Left renal pelvis (tissue), 4 donors: ENCODE results near the gene OTOA. TPM values are rescaled to one million over a fixed set of nuclear protein-coding genes. Genes with fewer than 3 reads are reported as not detected.
"Not testable (repeated sequence)": the region's sequence is repeated elsewhere in the genome, so short reads cannot be mapped to it uniquely, and the experiment has no call there.

Experiments
- DNase-seq, 4 donors: peaks; one replicate each; pipeline ENCODE4 v3.0.0-alpha.2; 2013; ENCODE audit warnings: low read depth in 4 of 4, low spot score in 3 of 4
- polyA plus RNA-seq, 4 donors: library from polyadenylated mRNA; unstranded; fragments of 120-200 nt; gene quantifications; one replicate each; pipeline ENCODE4 v1.2.1, GENCODE V29; 2013; ENCODE audit not compliant: insufficient read length in 4 of 4

OTOA gene
- polyA plus RNA-seq, 4 donors: 0.13 to 0.20 (median 0.17) TPM

DNA sequence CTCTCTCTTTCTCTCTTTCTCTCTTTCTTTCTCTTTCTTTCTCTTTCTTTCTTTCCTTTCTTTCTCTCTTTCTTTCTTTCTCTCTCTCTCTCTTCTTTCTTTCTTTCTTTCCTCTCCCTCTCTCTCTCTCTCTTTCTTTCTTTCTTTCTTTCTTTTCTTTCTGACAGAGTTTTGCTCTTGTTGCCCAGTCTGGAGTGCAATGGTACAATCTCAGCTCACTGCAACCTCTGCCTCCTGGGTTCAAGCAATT is 50.5 kb downstream of the OTOA start:
- DNase-seq: not testable (repeated sequence)

- DNase-seq: no peak
Measured at GRCh38 chr16:21717608-21718007, 53.8 kb downstream of the OTOA start.

DNA sequence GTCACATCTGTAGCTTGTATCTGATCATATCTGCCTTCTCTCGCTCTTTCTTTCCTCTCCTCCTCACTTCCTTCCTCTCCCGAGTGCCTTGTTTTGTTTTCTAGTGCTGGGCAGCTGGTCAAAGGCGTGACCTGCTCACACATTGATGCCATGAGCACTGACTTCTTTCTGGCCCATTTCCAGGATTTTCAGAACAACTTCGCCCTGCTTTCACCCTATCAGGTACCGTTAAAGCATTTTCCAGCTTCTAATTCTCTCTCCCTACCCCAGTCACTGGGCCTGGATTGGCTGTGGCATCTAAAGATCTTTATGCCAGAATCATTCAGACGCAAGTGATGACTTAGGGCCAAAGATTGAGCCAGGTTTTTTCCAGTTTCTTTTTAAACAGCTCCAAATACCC is 55.5 kb downstream of the OTOA start:
- DNase-seq: no peak

GRCh38 chr16:21720533-21720932 is 56.8 kb downstream of the OTOA start:
- no peak for DNase-seq

DNA sequence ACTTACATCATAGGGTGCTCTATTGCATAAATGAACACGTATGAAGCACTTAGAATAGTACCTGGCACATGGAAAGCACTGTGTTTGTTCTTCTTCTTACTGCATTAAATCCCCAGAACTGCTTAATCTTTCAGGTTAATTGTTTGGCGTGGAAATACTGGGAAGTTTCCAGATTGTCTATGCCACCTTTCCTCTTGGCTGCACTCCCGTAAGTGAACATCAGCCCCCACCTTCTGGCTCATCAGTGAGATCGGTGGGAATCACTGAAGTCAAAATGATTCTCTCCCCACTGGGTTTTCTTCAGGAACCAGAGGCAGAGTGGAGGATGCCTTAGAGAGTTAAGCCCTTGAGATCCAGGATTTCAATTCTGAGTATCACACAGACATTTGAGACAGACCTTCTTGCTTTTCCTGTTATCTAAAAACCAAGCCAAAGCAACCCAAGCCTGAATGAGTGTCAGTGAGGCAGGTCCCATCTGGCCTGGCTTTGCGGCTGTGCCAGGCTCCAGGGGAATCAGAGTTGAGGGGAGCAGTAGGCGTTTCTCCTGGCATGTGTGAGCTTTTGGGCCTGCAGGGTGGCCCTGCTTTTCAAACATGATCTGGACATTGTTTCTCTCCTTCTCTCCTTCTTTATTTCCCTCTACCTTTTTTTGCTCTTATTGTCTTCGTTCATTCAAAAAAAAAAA is 59.1 kb downstream of the OTOA start:
- no peak for DNase-seq

DNA sequence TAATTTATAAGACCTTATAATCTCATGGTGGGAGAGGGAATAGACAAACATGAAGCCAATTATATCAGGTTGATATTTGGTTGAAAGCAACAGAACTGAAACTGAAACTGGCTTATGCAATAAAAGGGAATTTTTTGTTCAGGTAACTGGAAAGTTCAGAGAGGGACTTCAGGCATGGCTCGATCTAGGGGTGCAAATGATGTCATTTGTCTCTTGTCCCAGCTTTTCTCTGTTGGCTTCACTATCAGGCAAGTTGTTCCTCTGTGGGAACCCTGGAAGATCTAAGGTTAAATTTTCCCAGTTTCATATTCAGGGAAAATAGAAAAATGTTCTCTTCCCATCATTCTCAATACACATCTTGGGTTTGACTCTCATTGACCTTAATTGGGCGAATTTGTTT is 59.8 kb downstream of the OTOA start:
- no peak for DNase-seq

DNA sequence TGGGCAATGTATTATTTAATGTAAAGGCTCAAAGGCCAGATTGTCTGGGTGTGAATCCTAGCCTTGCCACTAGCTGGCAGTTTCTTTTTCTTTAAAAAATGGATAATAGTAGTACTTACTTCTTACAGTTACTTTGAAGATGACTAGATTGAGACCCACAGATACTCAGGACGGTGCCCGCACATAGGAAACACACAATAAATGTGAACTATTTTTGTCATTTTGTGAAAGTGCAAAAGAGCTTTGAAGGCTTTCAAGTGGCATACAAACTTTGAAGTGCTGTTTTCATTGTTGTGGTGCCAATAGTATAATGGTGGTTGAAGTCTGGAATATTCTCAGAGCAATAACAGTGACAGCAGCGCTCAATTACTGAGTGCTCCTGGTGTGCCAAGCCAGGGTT is 63.6 kb downstream of the OTOA start:
- DNase-seq: no peak

DNA sequence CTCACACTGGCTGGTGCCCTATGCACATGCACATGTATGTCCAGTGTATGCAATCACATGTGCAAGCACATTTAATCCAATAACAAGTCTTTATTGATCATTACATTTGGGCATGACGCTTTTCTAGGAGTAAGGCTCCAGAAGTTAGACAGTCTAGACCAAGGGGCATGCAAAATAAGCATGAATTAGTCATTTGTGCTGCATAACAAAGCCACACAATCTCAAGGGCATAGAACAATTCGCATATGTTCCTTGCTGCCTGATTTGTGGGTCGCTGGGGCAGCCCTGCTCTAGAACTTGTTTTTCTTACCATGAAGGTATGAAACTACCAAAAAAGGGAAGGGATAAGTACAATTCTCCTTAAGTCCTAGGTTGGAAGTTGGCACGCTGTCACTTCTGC is 67.5 kb downstream of the OTOA start:
- DNase-seq: not testable (repeated sequence)

- DNase-seq: not testable (repeated sequence)
Measured at GRCh38 chr16:21740637-21741036, 76.9 kb downstream of the OTOA start.

GRCh38 chr16:21756192-21757079 is 92.7 kb downstream of the OTOA start:
- not testable (repeated sequence) for DNase-seq

GRCh38 chr16:21757080-21757671 is 93.4 kb downstream of the OTOA start:
- DNase-seq: not testable (repeated sequence)

DNA sequence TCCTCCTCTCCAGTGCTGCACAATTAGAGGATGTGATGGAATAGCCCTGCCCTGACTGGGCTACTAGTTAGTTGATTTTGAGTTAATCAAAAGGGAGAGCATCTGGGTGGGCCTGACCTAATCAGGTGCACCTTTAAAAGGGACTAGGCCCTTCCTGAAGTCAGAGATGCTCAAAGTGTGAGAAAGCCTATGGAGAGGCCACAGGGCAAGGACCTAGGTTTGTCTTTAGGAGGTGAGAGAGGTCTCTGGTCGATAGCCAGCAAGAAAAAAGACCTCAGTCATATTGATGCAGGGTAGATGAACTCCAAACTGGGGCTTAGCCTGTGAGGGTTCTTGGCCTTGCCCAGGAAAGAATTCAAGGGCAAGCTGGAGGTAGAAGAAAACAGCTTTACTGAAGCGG is 104.5 kb downstream of the OTOA start:
- DNase-seq: not testable (repeated sequence)

DNA sequence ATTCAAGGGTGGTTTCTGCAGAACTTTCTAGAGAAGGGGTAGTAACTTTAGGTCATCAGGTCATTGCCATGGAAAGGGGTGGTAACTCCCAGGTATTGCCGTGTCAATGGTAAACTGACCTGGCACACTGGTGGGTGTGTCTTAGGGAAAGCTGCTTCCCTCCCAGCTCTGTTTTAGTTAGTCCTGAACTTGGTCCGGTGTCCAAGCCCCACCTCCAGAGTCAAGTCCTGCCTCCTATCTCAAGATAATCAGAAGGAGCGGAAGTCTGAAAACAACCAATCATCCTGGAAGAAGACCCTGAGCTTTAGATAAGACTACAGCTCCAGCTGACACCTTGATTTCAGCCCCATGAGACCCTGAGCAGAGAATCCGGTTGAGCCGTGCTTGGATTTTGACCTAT is 105.0 kb downstream of the OTOA start:
- DNase-seq: not testable (repeated sequence)

GRCh38 chr16:21769284-21769683 is 105.5 kb downstream of the OTOA start:
- DNase-seq: not testable (repeated sequence)

GRCh38 chr16:21770584-21770983 is 106.8 kb downstream of the OTOA start:
- DNase-seq: not testable (repeated sequence)

DNA sequence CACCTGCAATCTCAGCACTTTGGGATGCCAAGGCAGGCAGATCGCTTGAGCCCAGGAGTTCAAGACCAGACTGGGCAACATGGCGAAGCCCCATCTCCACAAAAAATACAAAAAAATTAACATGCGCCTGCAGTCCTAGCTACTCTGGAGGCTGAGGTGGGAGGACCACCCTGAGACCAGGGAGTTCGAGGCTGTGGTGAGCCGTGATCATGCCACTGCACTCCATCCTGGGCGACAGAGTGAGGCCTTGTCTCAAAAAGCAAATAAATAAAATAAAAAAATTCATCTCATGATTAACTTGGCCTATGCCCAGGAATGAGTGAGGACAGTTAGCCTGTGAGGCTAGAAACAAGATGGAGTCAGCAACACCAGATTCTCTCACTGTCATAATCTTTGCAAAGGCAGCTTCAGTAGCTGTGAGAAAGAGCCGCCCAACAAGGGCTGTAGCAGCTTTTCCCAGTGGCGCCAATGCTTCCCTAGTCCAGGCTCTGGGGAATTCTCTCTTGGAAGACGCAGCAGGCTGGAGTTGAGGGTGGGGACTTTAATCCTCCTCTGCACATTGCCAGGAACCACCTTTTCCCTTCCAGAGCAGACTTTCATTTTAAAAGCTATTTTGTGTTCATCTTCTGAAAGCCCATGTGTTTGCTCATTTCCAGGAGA is 108.9 kb downstream of the OTOA start:
- DNase-seq: not testable (repeated sequence)

- DNase-seq: not testable (repeated sequence)
Measured at GRCh38 chr16:21773207-21773553, 109.4 kb downstream of the OTOA start.

GRCh38 chr16:21780525-21780924 is 116.8 kb downstream of the OTOA start:
- not testable (repeated sequence) for DNase-seq

DNA sequence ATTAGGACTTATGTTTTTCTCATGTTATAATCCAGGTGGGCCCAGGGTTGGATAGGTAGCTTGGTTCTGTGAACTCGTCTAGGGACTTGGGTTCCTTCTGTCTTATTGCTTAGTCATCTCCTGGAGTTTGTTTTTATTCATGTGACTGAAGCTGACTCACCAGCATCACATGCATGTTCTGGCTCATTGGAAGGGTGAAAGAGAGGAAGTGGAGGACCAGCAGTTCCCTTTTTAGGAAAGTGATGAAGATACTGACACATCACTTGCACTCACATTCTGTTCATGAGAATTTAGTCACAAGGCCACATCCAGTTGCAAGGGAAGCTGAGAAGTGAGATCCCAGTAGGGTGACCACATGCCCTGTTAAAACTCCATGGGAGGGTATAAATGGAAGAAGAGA is 126.7 kb downstream of the OTOA start:
- not testable (repeated sequence) for DNase-seq

GRCh38 chr16:21793310-21793709 is 129.5 kb downstream of the OTOA start:
- DNase-seq: not testable (repeated sequence)

GRCh38 chr16:21798601-21799000 is 134.8 kb downstream of the OTOA start:
- not testable (repeated sequence) for DNase-seq
